Mesendoderm (in vitro differentiated cells): ENCODE results near the gene STK17A.
"Not testable (repeated sequence)": the region's sequence is repeated elsewhere in the genome, so short reads cannot be mapped to it uniquely, and the experiment has no call there.

Source experiments
- DNase-seq: peaks from one replicate; pipeline ENCODE4 v3.0.0; 2013
- H2AK5ac ChIP-seq: 2 replicates; pipeline ENCODE4 v1.6.1; 2013; ENCODE audit warnings: low read length, inconsistent platforms
- H2BK120ac ChIP-seq: 2 replicates; pipeline ENCODE4 v1.6.1; 2013; ENCODE audit warnings: low read depth, mild to moderate bottlenecking, low read length, moderate library complexity, mixed read lengths
- H2BK15ac ChIP-seq: replicated peaks from 2 replicates; pipeline ENCODE4 v1.6.1; 2013; ENCODE audit warnings: low read depth, mild to moderate bottlenecking, moderate library complexity
- H2BK5ac ChIP-seq: 2 replicates; pipeline ENCODE4 v1.6.1; 2013; ENCODE audit warnings: low read length, inconsistent platforms
- H3K18ac ChIP-seq: 2 replicates; pipeline ENCODE4 v1.6.1; 2013; ENCODE audit warnings: mild to moderate bottlenecking, low read length, mixed read lengths
- H3K23ac ChIP-seq: one replicate; pipeline ENCODE4 v1.6.1; 2013; ENCODE audit warnings: low read length
- H3K27ac ChIP-seq: 2 replicates; pipeline ENCODE4 v1.5.1; 2013; ENCODE audit warnings: low read depth, mild to moderate bottlenecking, inconsistent platforms, low read length, moderate library complexity
- H3K27me3 ChIP-seq: 2 replicates; pipeline ENCODE4 v1.6.1; 2013; ENCODE audit warnings: low read length, control low read depth, mild to moderate bottlenecking, inconsistent platforms; ENCODE audit not compliant: insufficient read depth, poor library complexity
- H3K36me3 ChIP-seq: 2 replicates; pipeline ENCODE4 v1.6.1; 2013; ENCODE audit warnings: low read length, inconsistent platforms; ENCODE audit not compliant: control insufficient read depth, insufficient read depth
- H3K4ac ChIP-seq: one replicate; pipeline ENCODE4 v1.6.1; 2013; ENCODE audit warnings: low read depth, mild to moderate bottlenecking, low read length, moderate library complexity
- H3K4me1 ChIP-seq: 2 replicates; pipeline ENCODE4 v1.6.1; 2013; ENCODE audit warnings: low read depth, low read length, inconsistent platforms; ENCODE audit not compliant: control insufficient read depth
- H3K4me2 ChIP-seq: 2 replicates; pipeline ENCODE4 v1.6.1; 2013; ENCODE audit warnings: low read length
- H3K4me3 ChIP-seq: 2 replicates; pipeline ENCODE4 v1.5.1; 2013; ENCODE audit warnings: mild to moderate bottlenecking, low read length
- H3K56ac ChIP-seq: one replicate; pipeline ENCODE4 v1.6.1; 2013; ENCODE audit warnings: low read length
- H3K79me1 ChIP-seq: 2 replicates; pipeline ENCODE4 v1.6.1; 2013; ENCODE audit warnings: low read length, inconsistent platforms
- H3K79me2 ChIP-seq: 2 replicates; pipeline ENCODE4 v1.6.1; 2013; ENCODE audit warnings: mild to moderate bottlenecking, low read length; ENCODE audit not compliant: control insufficient read depth, insufficient read depth
- H3K9ac ChIP-seq: 2 replicates; pipeline ENCODE4 v1.6.1; 2013; ENCODE audit warnings: low read length, inconsistent platforms
- H4K5ac ChIP-seq: one replicate; pipeline ENCODE4 v1.6.1; 2013; ENCODE audit warnings: low read length
- H4K8ac ChIP-seq: one replicate; pipeline ENCODE4 v1.6.1; 2013; ENCODE audit warnings: low read depth, mild to moderate bottlenecking, control low read depth, low read length, moderate library complexity
- WGBS: extraction: QIAGEN DNeasy Blood & Tissue Kit; methylation state at CpG from one replicate; pipeline ENCODE4 v1.1.7; 2013; ENCODE audit warnings: low lambda C conversion rate, missing lambda C conversion rate; ENCODE audit not compliant: insufficient coverage; ENCODE audit errors: extremely low coverage; 5-methylcytosine and 5-hydroxymethylcytosine counted together

Gene STK17A

GRCh38 chr7:43592326-43592725 is 9.4 kb downstream of the STK17A start:
- H2BK15ac ChIP-seq: no peak overlapping the region
- H3K18ac ChIP-seq: no peak overlapping the region
- H3K4me2 ChIP-seq: no peak overlapping the region
- no CpG with 5 or more reads among the region's 3 CpGs for WGBS
- no peak overlapping the region for H3K56ac ChIP-seq
- no peaks in the 10 kb centered on the region for H3K36me3 ChIP-seq
- no peaks in the 10 kb centered on the region for H3K27me3 ChIP-seq
- H3K79me1 ChIP-seq: peaks cover 7% of the 10 kb centered on the region
- no peak overlapping the region for H3K4me3 ChIP-seq
- no peak overlapping the region for H3K27ac ChIP-seq
- H3K4me1 ChIP-seq: no peaks in the 10 kb centered on the region
- H4K5ac ChIP-seq: no peak overlapping the region
- no peak overlapping the region for H2BK120ac ChIP-seq
- DNase-seq: no peak
- H3K9ac ChIP-seq: no peak overlapping the region
- no peak overlapping the region for H3K4ac ChIP-seq
- no peak overlapping the region for H2AK5ac ChIP-seq
- no peak overlapping the region for H2BK5ac ChIP-seq
- H3K23ac ChIP-seq: no peak overlapping the region
- peaks cover 10% of the 10 kb centered on the region for H3K79me2 ChIP-seq
- H4K8ac ChIP-seq: no peak overlapping the region

- no peaks in the 10 kb centered on the region for H3K36me3 ChIP-seq
- no peak overlapping the region for H3K23ac ChIP-seq
- no peak overlapping the region for H2AK5ac ChIP-seq
- peaks cover 10% of the 10 kb centered on the region for H3K79me2 ChIP-seq
- no CpG with 5 or more reads among the region's 1 CpG for WGBS
- no peak overlapping the region for H2BK120ac ChIP-seq
- H3K4me2 ChIP-seq: no peak overlapping the region
- no peak overlapping the region for H3K4me3 ChIP-seq
- H2BK5ac ChIP-seq: no peak overlapping the region
- no peak overlapping the region for H4K8ac ChIP-seq
- no peak overlapping the region for H3K4ac ChIP-seq
- H3K56ac ChIP-seq: no peak overlapping the region
- DNase-seq: no peak
- no peaks in the 10 kb centered on the region for H3K4me1 ChIP-seq
- H4K5ac ChIP-seq: no peak overlapping the region
- H3K27ac ChIP-seq: no peak overlapping the region
- peaks cover 7% of the 10 kb centered on the region for H3K79me1 ChIP-seq
- no peaks in the 10 kb centered on the region for H3K27me3 ChIP-seq
- no peak overlapping the region for H2BK15ac ChIP-seq
- H3K9ac ChIP-seq: no peak overlapping the region
- H3K18ac ChIP-seq: no peak overlapping the region
Observed at GRCh38 chr7:43593010-43593409, 10.1 kb downstream of the STK17A start.

GRCh38 chr7:43594020-43594419 is 11.1 kb downstream of the STK17A start:
- no peak overlapping the region for H3K4me2 ChIP-seq
- no CpG with 5 or more reads among the region's 2 CpGs for WGBS
- no peak overlapping the region for H3K9ac ChIP-seq
- no peak for DNase-seq
- no peak overlapping the region for H2AK5ac ChIP-seq
- H3K56ac ChIP-seq: no peak overlapping the region
- no peak overlapping the region for H4K5ac ChIP-seq
- H2BK5ac ChIP-seq: no peak overlapping the region
- no peaks in the 10 kb centered on the region for H3K27me3 ChIP-seq
- H3K18ac ChIP-seq: no peak overlapping the region
- H2BK15ac ChIP-seq: no peak overlapping the region
- peaks cover 7% of the 10 kb centered on the region for H3K79me1 ChIP-seq
- no peak overlapping the region for H2BK120ac ChIP-seq
- no peaks in the 10 kb centered on the region for H3K4me1 ChIP-seq
- H3K36me3 ChIP-seq: no peaks in the 10 kb centered on the region
- H3K4me3 ChIP-seq: no peak overlapping the region
- H3K27ac ChIP-seq: no peak overlapping the region
- no peak overlapping the region for H4K8ac ChIP-seq
- no peak overlapping the region for H3K4ac ChIP-seq
- H3K23ac ChIP-seq: no peak overlapping the region
- peaks cover 8% of the 10 kb centered on the region for H3K79me2 ChIP-seq

- H3K4me1 ChIP-seq, H2BK120ac ChIP-seq, H3K27ac ChIP-seq, H3K9ac ChIP-seq, H3K18ac ChIP-seq, H3K23ac ChIP-seq, H2BK5ac ChIP-seq, H3K4me2 ChIP-seq, H4K8ac ChIP-seq, H3K27me3 ChIP-seq, H3K79me2 ChIP-seq, H3K4ac ChIP-seq, H2AK5ac ChIP-seq, H3K56ac ChIP-seq, H2BK15ac ChIP-seq, H3K36me3 ChIP-seq, H4K5ac ChIP-seq, DNase-seq, H3K4me3 ChIP-seq, H3K79me1 ChIP-seq: not testable (repeated sequence)
- no CpG with 5 or more reads among the region's 5 CpGs for WGBS
Observed at GRCh38 chr7:43596426-43596825, 13.5 kb downstream of the STK17A start.

GRCh38 chr7:43600056-43600455 is 17.1 kb downstream of the STK17A start:
- H3K9ac ChIP-seq: no peak overlapping the region
- H3K27ac ChIP-seq: no peak overlapping the region
- H3K4me2 ChIP-seq: no peak overlapping the region
- H3K27me3 ChIP-seq: no peaks in the 10 kb centered on the region
- no peak overlapping the region for H2AK5ac ChIP-seq
- no peak overlapping the region for H3K56ac ChIP-seq
- H3K36me3 ChIP-seq: no peaks in the 10 kb centered on the region
- no peaks in the 10 kb centered on the region for H3K79me2 ChIP-seq
- H3K4ac ChIP-seq: no peak overlapping the region
- H3K4me1 ChIP-seq: peaks cover 3% of the 10 kb centered on the region
- no peak overlapping the region for H2BK15ac ChIP-seq
- no peaks in the 10 kb centered on the region for H3K79me1 ChIP-seq
- DNase-seq: no peak
- H4K8ac ChIP-seq: no peak overlapping the region
- WGBS: 100% methylated on average over 2 of the region's 3 CpGs
- no peak overlapping the region for H3K18ac ChIP-seq
- H2BK5ac ChIP-seq: no peak overlapping the region
- H3K23ac ChIP-seq: no peak overlapping the region
- H4K5ac ChIP-seq: no peak overlapping the region
- no peak overlapping the region for H3K4me3 ChIP-seq
- no peak overlapping the region for H2BK120ac ChIP-seq

GRCh38 chr7:43602256-43602655 is 19.3 kb downstream of the STK17A start:
- no peak overlapping the region for H3K18ac ChIP-seq
- no peak overlapping the region for H3K56ac ChIP-seq
- H4K5ac ChIP-seq: no peak overlapping the region
- no peak overlapping the region for H3K9ac ChIP-seq
- DNase-seq: no peak
- H3K4ac ChIP-seq: no peak overlapping the region
- no peaks in the 10 kb centered on the region for H3K79me2 ChIP-seq
- WGBS: no CpG with 5 or more reads among the region's 1 CpG
- no peak overlapping the region for H3K4me2 ChIP-seq
- no peak overlapping the region for H3K23ac ChIP-seq
- peaks cover 3% of the 10 kb centered on the region for H3K4me1 ChIP-seq
- H3K36me3 ChIP-seq: no peaks in the 10 kb centered on the region
- H3K79me1 ChIP-seq: peaks cover 3% of the 10 kb centered on the region
- no peak overlapping the region for H2AK5ac ChIP-seq
- no peak overlapping the region for H2BK5ac ChIP-seq
- H3K27me3 ChIP-seq: no peaks in the 10 kb centered on the region
- no peak overlapping the region for H3K27ac ChIP-seq
- H3K4me3 ChIP-seq: no peak overlapping the region
- no peak overlapping the region for H4K8ac ChIP-seq
- no peak overlapping the region for H2BK120ac ChIP-seq
- H2BK15ac ChIP-seq: no peak overlapping the region
